GM06990 (cell line): ENCODE data around the gene GATAD1.

Experiments used
- DNase-seq: peaks from one replicate; pipeline ENCODE4 v3.0.0-alpha.2; 2011; ENCODE audit not compliant: insufficient read length; ENCODE audit errors: extremely low read depth
- H3K27me3 ChIP-seq: replicated peaks from 2 replicates; pipeline ENCODE4 v1.6.0; 2011; ENCODE audit warnings: low read length; ENCODE audit not compliant: control insufficient read depth, insufficient read depth
- H3K36me3 ChIP-seq: 2 replicates; pipeline ENCODE4 v1.5.1; 2011; ENCODE audit warnings: low read length; ENCODE audit not compliant: control insufficient read depth, insufficient read depth
- H3K4me3 ChIP-seq: replicated peaks from 2 replicates; pipeline ENCODE4 v1.5.1; 2011; ENCODE audit warnings: low read depth, mild to moderate bottlenecking, control low read depth, low read length
- TF ChIP-seq, protein P1 (sequence below): IDR thresholded peaks from 2 replicates; pipeline ENCODE4 v1.5.1; 2011; ENCODE audit warnings: low read length, control low read depth, mild to moderate bottlenecking, inconsistent platforms; ENCODE audit not compliant: insufficient read depth, poor library complexity, severe bottlenecking

GATAD1 gene, protein sequence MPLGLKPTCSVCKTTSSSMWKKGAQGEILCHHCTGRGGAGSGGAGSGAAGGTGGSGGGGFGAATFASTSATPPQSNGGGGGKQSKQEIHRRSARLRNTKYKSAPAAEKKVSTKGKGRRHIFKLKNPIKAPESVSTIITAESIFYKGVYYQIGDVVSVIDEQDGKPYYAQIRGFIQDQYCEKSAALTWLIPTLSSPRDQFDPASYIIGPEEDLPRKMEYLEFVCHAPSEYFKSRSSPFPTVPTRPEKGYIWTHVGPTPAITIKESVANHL

DNA sequence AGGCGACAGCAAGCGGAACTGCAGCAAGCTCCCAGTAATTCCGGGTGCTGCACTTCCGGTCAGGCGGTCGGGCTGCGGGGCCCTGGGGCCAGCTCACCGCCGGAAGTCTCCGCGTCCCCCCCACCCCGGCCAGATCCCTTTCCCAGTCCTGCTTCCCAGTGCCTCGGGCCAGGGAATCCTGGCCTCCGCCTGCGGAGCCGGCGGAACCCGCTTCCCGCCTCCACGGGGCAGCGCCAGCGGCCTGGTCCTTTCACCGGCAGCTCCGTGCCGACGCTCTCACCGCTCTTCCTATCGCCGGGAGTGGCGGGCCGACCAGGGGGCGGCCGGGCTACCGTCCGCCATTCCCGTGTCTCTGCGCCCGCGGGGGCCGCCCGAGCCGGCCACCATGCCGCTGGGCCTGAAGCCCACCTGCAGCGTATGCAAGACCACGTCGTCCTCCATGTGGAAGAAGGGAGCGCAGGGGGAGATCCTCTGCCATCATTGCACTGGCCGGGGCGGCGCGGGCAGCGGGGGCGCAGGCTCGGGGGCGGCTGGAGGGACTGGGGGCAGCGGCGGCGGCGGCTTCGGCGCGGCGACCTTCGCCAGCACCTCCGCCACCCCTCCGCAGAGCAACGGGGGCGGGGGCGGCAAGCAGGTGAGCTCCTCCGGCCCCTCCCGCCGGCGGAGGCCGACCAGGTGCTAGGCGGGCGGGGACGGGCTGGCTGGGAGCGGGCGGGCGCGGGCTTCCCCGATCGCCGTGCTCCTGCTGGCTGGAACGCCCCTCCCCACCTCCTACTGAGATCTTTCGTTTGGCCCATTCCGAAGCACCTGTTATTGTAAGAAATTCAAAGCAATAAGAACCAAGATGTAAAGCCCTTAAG lies at the start of gene GATAD1:
Gene GATAD1, plus strand, starts transcription at position 138 of the 860 bp plus-strand sequence. Its CDS starts 248 bp downstream, at position 386.
- H3K36me3 ChIP-seq = peaks cover 5% of the 10 kb centered on the region
- no peaks in the 10 kb centered on the region for H3K27me3 ChIP-seq
- TF ChIP-seq, protein P1, sequence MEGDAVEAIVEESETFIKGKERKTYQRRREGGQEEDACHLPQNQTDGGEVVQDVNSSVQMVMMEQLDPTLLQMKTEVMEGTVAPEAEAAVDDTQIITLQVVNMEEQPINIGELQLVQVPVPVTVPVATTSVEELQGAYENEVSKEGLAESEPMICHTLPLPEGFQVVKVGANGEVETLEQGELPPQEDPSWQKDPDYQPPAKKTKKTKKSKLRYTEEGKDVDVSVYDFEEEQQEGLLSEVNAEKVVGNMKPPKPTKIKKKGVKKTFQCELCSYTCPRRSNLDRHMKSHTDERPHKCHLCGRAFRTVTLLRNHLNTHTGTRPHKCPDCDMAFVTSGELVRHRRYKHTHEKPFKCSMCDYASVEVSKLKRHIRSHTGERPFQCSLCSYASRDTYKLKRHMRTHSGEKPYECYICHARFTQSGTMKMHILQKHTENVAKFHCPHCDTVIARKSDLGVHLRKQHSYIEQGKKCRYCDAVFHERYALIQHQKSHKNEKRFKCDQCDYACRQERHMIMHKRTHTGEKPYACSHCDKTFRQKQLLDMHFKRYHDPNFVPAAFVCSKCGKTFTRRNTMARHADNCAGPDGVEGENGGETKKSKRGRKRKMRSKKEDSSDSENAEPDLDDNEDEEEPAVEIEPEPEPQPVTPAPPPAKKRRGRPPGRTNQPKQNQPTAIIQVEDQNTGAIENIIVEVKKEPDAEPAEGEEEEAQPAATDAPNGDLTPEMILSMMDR = peak; percentile 88
- peak within 1 kb of the TSS; percentile 95 for H3K4me3 ChIP-seq
- DNase-seq = peak; percentile 84

DNA sequence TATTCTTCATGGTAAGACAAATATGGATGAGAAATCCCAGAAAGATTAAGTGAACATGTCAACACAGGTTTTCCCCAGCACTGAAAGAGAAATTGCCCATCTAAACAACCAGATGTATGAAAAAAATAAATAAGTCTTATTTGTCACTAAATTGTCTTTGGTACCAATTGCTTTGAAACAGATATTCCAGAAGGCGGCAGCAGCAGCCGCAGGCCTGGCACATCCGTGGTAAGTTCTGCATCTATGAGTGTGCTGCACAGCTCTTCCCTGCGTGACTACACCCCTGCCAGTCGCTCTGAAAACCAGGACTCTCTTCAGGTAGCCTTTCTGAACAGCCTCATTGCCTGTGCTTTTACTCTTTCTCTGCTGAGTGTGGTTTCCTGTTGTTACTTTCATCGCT lies 49.7 kb upstream of the GATAD1 start:
- no peaks in the 10 kb centered on the region for H3K27me3 ChIP-seq
- no peak for DNase-seq
- TF ChIP-seq, protein P1 = no peak
- peaks cover 9% of the 10 kb centered on the region for H3K36me3 ChIP-seq
- H3K4me3 ChIP-seq = no peak overlapping the region

DNA sequence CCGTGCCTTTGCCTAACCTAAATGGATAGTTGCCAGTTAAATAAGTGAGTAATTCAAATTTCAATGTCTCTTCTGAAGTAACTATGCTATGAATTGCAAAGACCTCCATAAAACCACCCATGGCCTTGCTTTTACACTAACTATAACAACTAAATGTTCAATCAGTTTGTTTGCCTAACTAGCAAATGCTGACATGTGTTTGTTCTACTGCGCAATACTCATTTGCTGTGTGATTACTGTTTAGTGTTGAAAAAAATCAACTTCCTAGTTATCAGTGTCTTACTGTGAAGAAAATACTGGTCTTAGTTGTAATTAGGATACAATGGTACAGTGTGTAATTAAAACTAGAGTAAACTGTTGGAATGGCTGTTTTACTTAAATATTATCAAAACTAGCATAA lies 47.3 kb upstream of the GATAD1 start:
- DNase-seq = no peak
- H3K27me3 ChIP-seq = no peaks in the 10 kb centered on the region
- H3K36me3 ChIP-seq = peaks cover 9% of the 10 kb centered on the region
- TF ChIP-seq, protein P1 = no peak
- no peak overlapping the region for H3K4me3 ChIP-seq

DNA sequence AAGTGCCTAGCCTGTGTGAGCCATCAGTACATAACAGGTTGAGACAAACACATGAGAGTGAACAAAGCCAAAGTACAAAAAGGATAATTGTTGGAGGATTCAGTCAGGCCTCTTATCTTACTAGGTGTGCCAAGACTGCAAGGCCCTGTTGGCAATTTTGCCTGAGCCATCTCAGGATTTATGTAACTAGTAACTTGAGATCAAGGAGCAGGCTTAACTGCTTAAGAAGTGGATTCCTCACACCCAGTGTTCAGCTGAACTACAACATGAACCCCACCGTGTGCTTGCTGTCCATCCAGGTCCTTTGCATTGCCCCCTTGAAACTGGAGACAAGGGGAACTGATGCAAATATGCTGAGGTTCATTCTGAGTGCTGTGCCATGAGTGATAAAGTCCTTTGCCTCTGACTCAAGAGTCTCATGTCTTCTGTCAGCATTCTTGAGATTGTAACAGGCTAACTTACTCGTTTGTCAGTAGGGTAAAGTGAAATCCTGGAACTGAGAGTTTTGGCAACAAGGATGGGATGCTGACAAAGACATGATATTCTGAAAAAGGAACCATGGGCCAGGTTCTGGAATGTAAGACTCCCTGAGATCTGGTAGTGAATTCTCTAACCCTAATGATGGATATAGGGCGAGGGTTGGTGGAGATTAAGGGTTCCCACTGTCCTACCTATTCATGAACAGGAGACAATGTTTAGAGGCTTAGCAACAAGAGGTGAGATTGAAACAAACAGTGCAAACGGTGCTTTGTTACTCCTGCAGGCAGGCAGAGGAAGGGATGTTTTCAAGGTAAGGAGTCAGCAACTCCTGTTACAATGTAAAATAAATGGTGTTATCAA lies 44.1 kb upstream of the GATAD1 start:
- TF ChIP-seq, protein P1 = no peak
- no peaks in the 10 kb centered on the region for H3K27me3 ChIP-seq
- H3K36me3 ChIP-seq = peaks cover 7% of the 10 kb centered on the region
- DNase-seq = no peak
- H3K4me3 ChIP-seq = no peak overlapping the region

DNA sequence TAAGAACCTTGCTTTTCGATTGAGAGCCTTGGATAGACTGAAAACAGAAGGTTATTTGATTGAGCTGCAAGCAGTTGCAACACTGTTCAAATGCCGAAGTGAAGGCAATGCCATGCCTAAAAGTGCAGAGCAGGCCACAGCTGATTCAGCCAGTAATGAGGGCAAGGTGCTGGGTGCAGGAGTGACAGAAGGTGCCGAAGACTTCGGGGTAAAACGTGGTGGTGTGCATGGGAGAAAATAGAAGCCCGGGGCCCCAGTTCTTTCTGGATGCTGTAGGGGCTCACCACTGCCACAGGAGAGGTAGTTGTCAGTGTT lies 43.6 kb upstream of the GATAD1 start:
- no peak for DNase-seq
- Histone ChIP-seq H3K27me3 (no peaks in the 10 kb centered on the region), H3K36me3 (peaks cover 1% of the 10 kb centered on the region), H3K4me3 (no peak overlapping the region)
- TF ChIP-seq, protein P1 = no peak
